HG03565 (cell line): ENCODE data around the gene GINM1.
A peak's percentile ranks its signal among the peaks of the same experiment; 100 is the strongest.

Experiments used
- ATAC-seq: cut with Tn5 transposase; IDR thresholded peaks from one replicate; pipeline ENCODE4 v1.9.1; 2021; ENCODE audit warnings: mild to moderate bottlenecking, moderate library complexity; ENCODE audit not compliant: unreplicated experiment

The GINM1 gene

GRCh38 chr6:149565527-149566409, at the start of gene GINM1:
TSS of gene GINM1 (plus strand) at chr6:149566375. CDS start at chr6:149566415, 40 bp downstream.
- peak; percentile 69 for ATAC-seq

- ATAC-seq = no peak
These were observed 36.5 kb upstream of the GINM1 start for GRCh38 chr6:149529650-149530049.

GRCh38 chr6:149534742-149535141, 31.4 kb upstream of the GINM1 start:
- no peak for ATAC-seq

GRCh38 chr6:149541139-149541538, 25.0 kb upstream of the GINM1 start:
- ATAC-seq = no peak

GRCh38 chr6:149544646-149545257, 21.4 kb upstream of the GINM1 start:
- ATAC-seq = no peak

GRCh38 chr6:149545258-149545753, 20.9 kb upstream of the GINM1 start:
- ATAC-seq = no peak

GRCh38 chr6:149545754-149546471, 20.3 kb upstream of the GINM1 start, which contains the start of gene PPIL4:
TSS of gene PPIL4 (minus strand) at chr6:149546043. CDS start at chr6:149546005, 38 bp downstream.
- peak; percentile 87 for ATAC-seq

GRCh38 chr6:149551920-149552319, 14.3 kb upstream of the GINM1 start:
- no peak for ATAC-seq

GRCh38 chr6:149558029-149558428, 8.1 kb upstream of the GINM1 start:
- ATAC-seq = no peak

- no peak for ATAC-seq
These were observed 6.8 kb upstream of the GINM1 start for GRCh38 chr6:149559389-149559788.

GRCh38 chr6:149560736-149561135, 5.4 kb upstream of the GINM1 start:
- ATAC-seq = no peak

GRCh38 chr6:149563203-149563927, 2.8 kb upstream of the GINM1 start:
- ATAC-seq = no peak

GRCh38 chr6:149563928-149564325, 2.2 kb upstream of the GINM1 start:
- no peak for ATAC-seq

- peak; percentile 4 for ATAC-seq
These were observed 427 bp downstream of the GINM1 start for GRCh38 chr6:149566410-149567193.

GRCh38 chr6:149567194-149567586, 1.0 kb downstream of the GINM1 start:
- ATAC-seq = no peak

GRCh38 chr6:149567945-149568585, 1.9 kb downstream of the GINM1 start:
- no peak for ATAC-seq

- no peak for ATAC-seq
These were observed 14.7 kb downstream of the GINM1 start for GRCh38 chr6:149580880-149581279.

GRCh38 chr6:149581349-149581748, 15.2 kb downstream of the GINM1 start:
- no peak for ATAC-seq

GRCh38 chr6:149586149-149586548, 20.0 kb downstream of the GINM1 start:
- no peak for ATAC-seq
